Smooth muscle cell (in vitro differentiated cells): ENCODE measurements around the gene FKBP1C. TPM values are rescaled to one million over a fixed set of nuclear protein-coding genes. Genes with fewer than 3 reads are reported as not detected.
"Not testable (repeated sequence)": the region's sequence is repeated elsewhere in the genome, so short reads cannot be mapped to it uniquely, and the experiment has no call there.

Experiments used
- DNase-seq: peaks from one replicate; lab custom pipeline; 2025; ENCODE audit not compliant: unreplicated experiment; lab: John Stamatoyannopoulos, UW
- H2AFZ ChIP-seq: fragments of 200-600 bp; sonication (generic); 2 replicates; pipeline ENCODE4 v1.6.0; 2016; ENCODE audit warnings: antibody characterized with exemption, low read depth, mild to moderate bottlenecking
- H3F3A ChIP-seq: fragments of 200-600 bp; sonication (generic); 2 replicates; pipeline ENCODE4 v1.6.0; 2017; ENCODE audit warnings: antibody characterized with exemption, low read depth
- H3K27ac ChIP-seq: fragments of 200-600 bp; sonication (generic); 2 replicates; pipeline ENCODE4 v1.5.1; 2016; ENCODE audit warnings: low read depth, mild to moderate bottlenecking
- H3K27me3 ChIP-seq: fragments of 200-600 bp; sonication (generic); 2 replicates; pipeline ENCODE4 v1.6.1; 2016; ENCODE audit warnings: low read depth, mild to moderate bottlenecking
- H3K36me3 ChIP-seq: fragments of 200-600 bp; sonication (generic); 2 replicates; pipeline ENCODE4 v1.5.1; 2016; ENCODE audit warnings: low read depth
- H3K4me1 ChIP-seq: fragments of 200-600 bp; sonication (generic); 2 replicates; pipeline ENCODE4 v1.5.1; 2016; ENCODE audit warnings: low read depth
- H3K4me2 ChIP-seq: fragments of 200-600 bp; sonication (generic); 2 replicates; pipeline ENCODE4 v1.6.0; 2016; ENCODE audit warnings: mild to moderate bottlenecking
- H3K4me3 ChIP-seq: fragments of 200-600 bp; sonication (generic); 2 replicates; pipeline ENCODE4 v1.5.1; 2016; ENCODE audit warnings: mild to moderate bottlenecking
- H3K79me2 ChIP-seq: fragments of 200-600 bp; sonication (generic); 2 replicates; pipeline ENCODE4 v1.6.0; 2016; ENCODE audit warnings: low read depth, mild to moderate bottlenecking
- H3K9ac ChIP-seq: fragments of 200-600 bp; sonication (generic); 2 replicates; pipeline ENCODE4 v1.6.0; 2016; ENCODE audit warnings: low read depth
- H3K9me3 ChIP-seq: fragments of 200-600 bp; sonication (generic); replicated peaks from 2 replicates; pipeline ENCODE4 v1.5.1; 2016; ENCODE audit warnings: low read depth
- H4K20me1 ChIP-seq: fragments of 200-600 bp; sonication (generic); 2 replicates; pipeline ENCODE4 v1.6.0; 2016; ENCODE audit warnings: low read depth
- WGBS: methylation state at CpG from one replicate; pipeline ENCODE4 v1.1.7; 2016; ENCODE audit warnings: low lambda C conversion rate; 5-methylcytosine and 5-hydroxymethylcytosine counted together
- polyA plus RNA-seq: library from polyadenylated mRNA; unstranded; fragments of >200 nt; fragmentation: Nextera tagmentation; extraction: Ambion mirVana; gene quantifications from 2 replicates; pipeline ENCODE4 v1.2.1, GENCODE V29; 2016
- total RNA-seq: library from RNA; depleted of rRNA; stranded (reverse); fragments of >200 nt; gene quantifications from 2 replicates; pipeline ENCODE4 v1.2.3, GENCODE V29; 2014
- TF ChIP-seq, protein P1 (sequence below): fragments of 200-600 bp; sonication (generic); IDR thresholded peaks from 2 replicates; pipeline ENCODE4 v1.5.1; 2017; ENCODE audit warnings: borderline replicate concordance, mild to moderate bottlenecking, antibody characterized with exemption; ENCODE audit not compliant: insufficient read depth, poor library complexity, severe bottlenecking

The FKBP1C gene
- total and polyA plus RNA-seq, 2 experiments from 2014 or later: 0.22 to 0.32 TPM

GRCh38 chr6:63197741-63198140 lies 13.5 kb upstream of the FKBP1C start:
- no peaks in the 10 kb centered on the region for H3K36me3 ChIP-seq
- no peaks in the 10 kb centered on the region for H4K20me1 ChIP-seq
- no peak for DNase-seq
- H2AFZ ChIP-seq: no peak overlapping the region
- H3K4me3 ChIP-seq: no peak overlapping the region
- H3K4me2 ChIP-seq: no peak overlapping the region
- no peak overlapping the region for H3K27ac ChIP-seq
- TF ChIP-seq, protein P1, sequence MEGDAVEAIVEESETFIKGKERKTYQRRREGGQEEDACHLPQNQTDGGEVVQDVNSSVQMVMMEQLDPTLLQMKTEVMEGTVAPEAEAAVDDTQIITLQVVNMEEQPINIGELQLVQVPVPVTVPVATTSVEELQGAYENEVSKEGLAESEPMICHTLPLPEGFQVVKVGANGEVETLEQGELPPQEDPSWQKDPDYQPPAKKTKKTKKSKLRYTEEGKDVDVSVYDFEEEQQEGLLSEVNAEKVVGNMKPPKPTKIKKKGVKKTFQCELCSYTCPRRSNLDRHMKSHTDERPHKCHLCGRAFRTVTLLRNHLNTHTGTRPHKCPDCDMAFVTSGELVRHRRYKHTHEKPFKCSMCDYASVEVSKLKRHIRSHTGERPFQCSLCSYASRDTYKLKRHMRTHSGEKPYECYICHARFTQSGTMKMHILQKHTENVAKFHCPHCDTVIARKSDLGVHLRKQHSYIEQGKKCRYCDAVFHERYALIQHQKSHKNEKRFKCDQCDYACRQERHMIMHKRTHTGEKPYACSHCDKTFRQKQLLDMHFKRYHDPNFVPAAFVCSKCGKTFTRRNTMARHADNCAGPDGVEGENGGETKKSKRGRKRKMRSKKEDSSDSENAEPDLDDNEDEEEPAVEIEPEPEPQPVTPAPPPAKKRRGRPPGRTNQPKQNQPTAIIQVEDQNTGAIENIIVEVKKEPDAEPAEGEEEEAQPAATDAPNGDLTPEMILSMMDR: no peak
- H3F3A ChIP-seq: no peaks in the 10 kb centered on the region
- no peak overlapping the region for H3K9ac ChIP-seq
- no peaks in the 10 kb centered on the region for H3K79me2 ChIP-seq
- H3K4me1 ChIP-seq: no peaks in the 10 kb centered on the region
- no peaks in the 10 kb centered on the region for H3K9me3 ChIP-seq
- H3K27me3 ChIP-seq: no peaks in the 10 kb centered on the region

GRCh38 chr6:63213325-63213724 lies 2.1 kb downstream of the FKBP1C start:
- Histone ChIP-seq H2AFZ (no peak overlapping the region), H3K4me3 (no peak overlapping the region), H3K9ac (no peak overlapping the region), H3K27me3 (no peaks in the 10 kb centered on the region), H3F3A (no peaks in the 10 kb centered on the region), H4K20me1 (no peaks in the 10 kb centered on the region), H3K4me1 (no peaks in the 10 kb centered on the region), H3K79me2 (no peaks in the 10 kb centered on the region), H3K9me3 (no peaks in the 10 kb centered on the region), H3K36me3 (no peaks in the 10 kb centered on the region), H3K27ac (no peak overlapping the region), H3K4me2 (no peak overlapping the region)
- no peak for DNase-seq
- TF ChIP-seq, protein P1: no peak
- WGBS: 96% methylated on average over 2 of the region's 2 CpGs

DNA sequence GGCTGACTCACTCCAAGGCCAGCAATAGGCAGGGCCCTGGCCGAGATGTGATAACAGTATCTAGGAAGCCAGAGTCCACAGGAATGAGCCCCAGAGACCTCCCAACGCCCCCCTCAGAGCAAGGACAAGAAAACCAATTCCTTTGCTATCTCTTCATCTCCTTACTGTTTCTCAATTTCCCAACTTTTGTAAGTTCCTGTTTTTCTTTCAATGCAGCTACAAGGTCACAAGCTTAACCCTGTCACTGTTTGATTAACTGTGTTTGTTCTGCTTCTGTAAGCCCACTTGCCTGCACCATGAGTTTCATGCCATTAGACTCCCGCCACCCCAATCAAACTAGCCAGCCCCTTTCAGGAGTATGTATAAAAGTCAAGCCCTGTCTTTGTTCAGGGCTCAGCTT lies 3.5 kb downstream of the FKBP1C start:
- no peaks in the 10 kb centered on the region for H3K36me3 ChIP-seq
- no peaks in the 10 kb centered on the region for H3K9me3 ChIP-seq
- no peaks in the 10 kb centered on the region for H3K4me1 ChIP-seq
- no peaks in the 10 kb centered on the region for H3K79me2 ChIP-seq
- H4K20me1 ChIP-seq: no peaks in the 10 kb centered on the region
- H3K4me2 ChIP-seq: no peak overlapping the region
- no peak overlapping the region for H2AFZ ChIP-seq
- H3K9ac ChIP-seq: no peak overlapping the region
- WGBS: 47% methylated on average over 3 of the region's 3 CpGs
- no peak overlapping the region for H3K27ac ChIP-seq
- H3F3A ChIP-seq: no peaks in the 10 kb centered on the region
- DNase-seq: no peak
- H3K4me3 ChIP-seq: no peak overlapping the region
- TF ChIP-seq, protein P1: no peak
- no peaks in the 10 kb centered on the region for H3K27me3 ChIP-seq

- Histone ChIP-seq H3K79me2 (no peaks in the 10 kb centered on the region), H3F3A (no peaks in the 10 kb centered on the region), H3K4me2 (no peak overlapping the region), H3K9ac (no peak overlapping the region), H3K36me3 (no peaks in the 10 kb centered on the region), H4K20me1 (no peaks in the 10 kb centered on the region), H3K4me3 (no peak overlapping the region), H2AFZ (no peak overlapping the region), H3K9me3 (no peaks in the 10 kb centered on the region), H3K27ac (no peak overlapping the region), H3K4me1 (no peaks in the 10 kb centered on the region), H3K27me3 (no peaks in the 10 kb centered on the region)
- 77% methylated on average over 2 of the region's 2 CpGs for WGBS
- TF ChIP-seq, protein P1: no peak
- DNase-seq: no peak
These were observed 12.9 kb downstream of the FKBP1C start for GRCh38 chr6:63224179-63224578.

DNA sequence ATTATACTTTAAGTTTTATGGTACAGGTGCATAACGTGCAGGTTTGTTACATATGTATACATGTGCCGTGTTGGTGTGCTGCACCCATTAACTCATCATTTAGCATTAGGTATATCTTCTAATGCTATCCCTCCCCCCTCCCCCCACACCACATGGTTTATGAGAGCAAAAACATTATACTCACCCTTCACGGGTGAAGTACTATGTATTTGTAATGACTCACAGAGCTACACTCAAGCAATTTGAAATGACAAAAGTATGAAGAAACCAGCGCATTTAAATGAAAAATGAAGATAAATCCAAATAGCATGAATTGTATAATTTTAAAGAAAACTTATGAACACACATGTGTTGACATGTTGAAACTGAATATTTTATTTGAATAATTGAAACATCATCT lies 14.7 kb downstream of the FKBP1C start:
- H3K9me3 ChIP-seq, H3K36me3 ChIP-seq, H3K4me2 ChIP-seq, H2AFZ ChIP-seq, H3K79me2 ChIP-seq, H4K20me1 ChIP-seq, H3K9ac ChIP-seq, H3F3A ChIP-seq, H3K4me3 ChIP-seq, H3K4me1 ChIP-seq, H3K27ac ChIP-seq, H3K27me3 ChIP-seq, DNase-seq: not testable (repeated sequence)
- WGBS: 70% methylated on average over 4 of the region's 4 CpGs
